GM18870 (cell line): ENCODE results near the gene PPP1R14C.

Experiments used
- ATAC-seq: cut with Tn5 transposase; IDR thresholded peaks from one replicate; pipeline ENCODE4 v1.9.1; 2021; ENCODE audit warnings: moderate library complexity; ENCODE audit not compliant: unreplicated experiment

PPP1R14C gene

DNA sequence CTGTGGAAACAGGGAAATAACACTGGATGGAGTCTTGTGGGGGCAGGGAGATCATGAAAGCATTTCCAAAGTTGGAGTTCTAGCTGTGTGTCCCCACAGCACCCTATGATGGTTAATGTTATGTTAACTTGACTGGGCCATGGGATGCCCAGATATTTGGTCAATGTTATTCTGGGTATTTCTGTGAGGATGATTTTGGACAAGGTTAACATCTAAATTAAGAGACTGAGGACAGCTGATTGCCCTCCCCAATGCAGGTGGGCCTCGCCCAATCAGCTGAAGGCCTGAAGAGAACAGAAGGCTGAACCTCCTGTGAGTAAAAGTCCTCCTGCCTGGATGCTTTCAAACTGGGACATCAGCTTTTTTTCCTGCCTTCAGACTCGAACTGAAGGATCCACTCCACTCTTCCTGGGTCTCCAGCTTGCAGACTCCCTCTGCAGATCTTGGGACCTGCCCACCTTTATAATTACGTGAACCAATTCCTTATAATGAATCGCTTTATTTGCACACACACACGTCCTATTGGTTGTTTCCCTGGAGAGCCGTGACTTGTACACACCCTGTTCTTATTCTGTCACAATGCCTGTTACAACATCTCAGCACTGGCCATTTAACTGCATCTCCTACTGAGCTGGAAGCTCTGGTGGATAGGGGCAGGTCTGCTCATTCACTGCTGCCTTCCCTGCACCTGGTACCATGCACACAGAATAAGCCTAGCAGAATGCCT is 126.4 kb downstream of the PPP1R14C start:
- no peak for ATAC-seq

GRCh38 chr6:150269857-150270223 is 127.0 kb downstream of the PPP1R14C start:
- no peak for ATAC-seq

DNA sequence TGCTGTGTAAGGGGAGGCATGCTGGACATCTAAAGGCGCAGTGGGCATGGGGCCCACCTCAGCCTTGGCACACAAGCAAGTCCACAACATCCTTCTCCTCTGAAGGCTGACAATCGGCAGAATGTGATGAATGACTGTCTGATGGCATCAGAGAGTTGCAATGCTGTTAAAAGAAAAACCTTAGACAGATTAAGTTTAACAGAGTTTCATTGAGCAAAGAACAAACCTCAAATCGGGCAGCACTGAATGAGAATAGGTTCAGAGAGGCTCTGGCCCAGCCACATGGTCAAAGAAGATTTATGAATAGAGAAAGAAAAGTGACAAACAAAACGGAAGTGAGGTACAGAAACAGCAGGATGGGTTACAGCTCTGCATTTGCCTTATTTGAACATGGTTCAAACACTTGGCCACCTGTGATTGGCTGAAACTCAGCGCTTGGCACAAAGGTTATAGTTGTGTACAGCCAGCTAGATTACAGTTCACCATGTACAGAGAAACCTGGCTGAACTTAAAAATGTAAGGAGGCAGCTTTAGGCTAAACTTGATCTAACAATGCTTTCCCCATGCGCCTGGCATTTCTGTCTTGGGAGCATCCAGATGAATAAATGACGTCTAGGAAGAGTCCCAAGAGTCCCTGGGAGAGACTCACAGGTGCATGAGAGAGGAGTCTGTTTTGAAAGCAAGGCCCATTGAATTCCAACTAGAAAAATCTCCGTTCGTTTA is 127.6 kb downstream of the PPP1R14C start:
- ATAC-seq, result no peak

GRCh38 chr6:150271172-150271500 is 128.3 kb downstream of the PPP1R14C start:
- no peak for ATAC-seq

- no peak for ATAC-seq
These were observed 128.8 kb downstream of the PPP1R14C start for GRCh38 chr6:150271501-150272263.

DNA sequence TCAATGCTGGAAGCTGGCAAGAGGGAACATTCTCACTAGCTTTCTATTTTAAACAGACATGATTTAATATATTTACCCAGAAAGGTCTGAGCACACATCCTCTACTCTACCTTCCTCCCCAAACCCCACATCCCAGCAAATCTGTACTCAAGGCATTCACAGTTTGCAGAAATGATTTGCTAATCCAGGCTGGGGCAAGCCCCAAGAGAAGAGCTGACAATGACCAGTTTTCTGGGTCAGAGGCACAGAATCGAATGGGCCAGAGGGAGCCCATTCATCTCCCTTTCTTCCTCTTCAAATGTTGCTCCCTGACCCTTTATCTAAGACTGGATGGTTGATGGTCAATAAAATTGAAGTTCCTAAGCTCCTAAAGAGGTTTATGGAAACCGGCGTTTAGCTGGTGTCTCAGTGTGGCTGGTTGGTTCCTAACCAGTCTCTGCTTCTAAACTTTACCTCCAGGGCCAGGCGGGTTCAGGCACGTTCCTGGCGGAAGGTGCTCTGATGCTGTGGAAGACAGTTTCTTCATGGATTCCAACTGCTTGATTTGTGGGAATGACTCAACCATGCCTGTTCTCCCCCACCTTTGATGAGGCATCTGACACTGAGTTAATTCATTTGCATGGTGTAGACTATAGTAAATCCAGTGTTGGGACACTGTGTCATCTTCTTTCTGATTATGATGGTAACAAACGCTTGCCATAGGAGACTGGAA is 129.6 kb downstream of the PPP1R14C start:
- no peak for ATAC-seq

GRCh38 chr6:150272976-150273315 is 130.1 kb downstream of the PPP1R14C start:
- no peak for ATAC-seq

DNA sequence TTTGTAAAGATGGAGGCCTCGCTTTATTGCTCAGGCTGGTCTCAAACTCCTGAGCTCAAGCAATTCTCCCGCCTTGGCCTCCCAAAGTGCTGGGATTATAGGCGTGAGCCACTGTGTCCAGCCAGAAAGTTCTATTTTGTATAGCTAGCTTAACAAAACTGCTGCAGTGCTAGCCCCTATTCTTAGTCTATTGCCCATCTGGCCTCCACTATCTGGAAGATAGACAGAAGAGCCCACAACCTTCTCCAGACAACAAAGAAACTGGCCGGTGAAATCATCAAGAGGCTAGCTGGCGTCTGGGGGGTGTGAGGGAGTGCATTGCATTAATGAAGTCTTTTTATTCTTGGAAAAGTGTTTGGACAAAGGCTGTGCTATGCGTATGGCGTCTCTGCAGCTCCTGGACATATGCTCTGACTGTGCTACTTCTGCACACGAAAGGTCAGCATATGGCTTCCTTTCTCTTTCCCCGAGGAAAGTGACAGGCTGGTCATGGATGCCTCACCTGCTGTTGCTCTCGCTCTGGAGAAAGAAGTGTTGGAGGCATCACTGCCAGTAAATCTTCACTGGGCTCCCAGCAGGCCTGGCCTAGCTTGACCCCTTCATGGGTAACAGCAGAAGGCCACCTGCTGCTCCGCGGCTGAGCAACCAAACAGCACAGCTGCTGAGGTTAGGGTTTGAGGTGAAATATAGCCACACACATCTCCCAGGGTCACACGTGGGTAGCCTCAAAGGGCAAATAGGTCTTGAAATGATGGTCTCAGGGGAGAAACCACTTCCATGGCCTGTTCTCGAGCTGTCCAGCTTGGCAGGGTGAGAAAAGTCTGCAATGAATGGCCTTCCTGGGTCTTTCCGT is 130.8 kb downstream of the PPP1R14C start:
- ATAC-seq, result no peak

- no peak for ATAC-seq
These were observed 132.6 kb downstream of the PPP1R14C start for GRCh38 chr6:150275489-150275888.

GRCh38 chr6:150276168-150276936 is 133.5 kb downstream of the PPP1R14C start:
- no peak for ATAC-seq

- no peak for ATAC-seq
These were observed 134.3 kb downstream of the PPP1R14C start for GRCh38 chr6:150276937-150277742.

DNA sequence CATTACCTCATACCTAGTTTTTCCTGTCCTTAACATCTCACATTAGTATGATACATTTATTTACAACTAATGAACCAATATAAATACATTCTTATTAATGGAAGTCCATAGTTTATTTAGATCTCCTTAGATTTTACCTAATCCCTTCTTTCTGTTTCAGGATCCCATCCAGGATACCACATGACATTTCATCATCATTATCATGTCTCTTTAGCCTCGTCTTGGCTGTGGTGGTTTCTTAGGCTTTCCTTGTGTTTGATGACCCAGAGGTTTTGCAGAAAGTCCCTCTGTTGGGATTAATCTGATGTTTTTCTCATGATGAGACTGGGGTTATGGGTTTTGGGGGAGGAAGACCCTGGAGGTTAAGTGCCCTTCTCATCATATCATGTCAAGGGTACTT is 136.7 kb downstream of the PPP1R14C start:
- ATAC-seq, result no peak

DNA sequence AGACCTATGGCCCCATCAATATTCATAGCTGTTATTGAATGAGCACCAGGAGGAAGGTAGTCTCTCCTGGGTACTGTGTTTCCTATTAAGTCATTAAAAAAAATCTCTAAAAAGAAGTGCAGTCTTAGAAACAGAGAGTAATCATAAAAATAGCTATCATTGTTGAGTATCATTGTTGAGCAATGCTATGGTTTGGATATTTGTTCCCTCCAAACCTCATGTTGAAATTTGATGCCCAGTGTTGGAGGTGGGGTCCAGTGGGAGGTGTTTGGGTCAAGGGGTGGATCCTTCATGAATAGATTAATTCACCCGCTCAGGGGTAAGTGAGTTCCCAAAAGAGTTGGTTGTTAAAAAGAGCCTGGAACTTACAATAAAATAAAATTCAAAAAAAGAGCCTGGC is 137.9 kb downstream of the PPP1R14C start:
- no peak for ATAC-seq

- no peak for ATAC-seq
These were observed 138.9 kb downstream of the PPP1R14C start for GRCh38 chr6:150281767-150282166.

- ATAC-seq, result no peak
These were observed 140.0 kb downstream of the PPP1R14C start for GRCh38 chr6:150282806-150283205.

- no peak for ATAC-seq
These were observed 143.6 kb downstream of the PPP1R14C start for GRCh38 chr6:150286460-150286859.

DNA sequence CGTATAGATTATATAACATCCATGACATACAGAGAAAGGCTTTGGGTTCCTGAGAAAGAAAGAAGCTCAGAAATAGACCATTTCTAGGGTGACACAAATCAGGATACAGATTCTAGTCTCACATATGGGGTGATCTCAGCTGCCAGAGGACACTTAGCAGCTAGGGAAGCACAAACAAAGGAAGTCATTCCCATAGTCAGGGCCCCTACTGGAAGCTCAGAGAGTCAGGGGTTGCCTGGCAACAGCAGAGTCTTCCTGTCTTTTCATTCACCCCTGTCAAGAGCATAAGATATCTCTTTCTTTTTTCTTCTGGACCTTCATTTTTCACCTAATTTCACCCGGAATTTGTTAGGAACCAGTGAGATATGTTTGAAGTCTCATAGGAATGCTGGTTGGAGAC is 144.1 kb downstream of the PPP1R14C start:
- ATAC-seq, result no peak

DNA sequence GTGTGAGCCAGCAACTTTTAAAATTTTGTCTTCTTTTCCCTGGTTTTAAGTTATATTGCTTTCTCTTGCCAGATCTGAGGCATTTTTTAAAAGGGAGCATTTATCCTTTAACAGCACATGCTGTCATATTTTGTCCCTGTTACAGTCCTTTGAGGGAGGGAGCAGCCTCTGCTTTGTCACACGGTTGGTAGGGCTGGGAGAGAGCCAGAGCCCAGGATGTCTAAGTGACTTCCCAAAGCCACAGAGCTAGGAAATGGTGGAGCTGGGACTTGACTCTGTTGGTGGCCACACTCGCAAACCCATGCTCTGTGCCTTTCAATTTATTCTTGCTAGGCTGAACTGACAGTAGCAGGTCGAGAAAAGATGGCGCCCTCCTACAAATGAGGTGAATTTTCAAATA is 145.6 kb downstream of the PPP1R14C start:
- no peak for ATAC-seq

GRCh38 chr6:150289454-150290071 is 146.7 kb downstream of the PPP1R14C start:
- ATAC-seq, result no peak
